Panc1 (cell line): ENCODE results near the gene ABHD16B. TPM values are rescaled to one million over a fixed set of nuclear protein-coding genes. Genes with fewer than 3 reads are reported as not detected.

Source experiments
- ATAC-seq: fragments of 200-7000 bp; cut with Tn5 transposase; 2 replicates; pipeline ENCODE4 v1.9.1; 2020; ENCODE audit warnings: mild to moderate bottlenecking, moderate library complexity
- BruUV-seq: library from RNA; stranded (reverse); fragments of 400-500 nt; replicated peaks from 2 replicates; lab custom pipeline; 2021; lab: Mats Ljungman, UMichigan
- CTCF ChIA-PET: fragments of 300-600 bp; sonication (Branson Sonifier 250); formaldehyde crosslinking; loops from one replicate; lab custom pipeline; 2022; ENCODE audit warnings: antibody characterized with exemption; lab: Charles Lee
- POLR2A ChIA-PET: fragments of 300-600 bp; sonication (Branson Sonifier 250); formaldehyde crosslinking; loops from one replicate; lab custom pipeline; 2022; ENCODE audit warnings: antibody characterized with exemption; lab: Charles Lee
- DNase-seq: peaks from one replicate; pipeline ENCODE4 v3.0.0-alpha.2; 2010; ENCODE audit warnings: low read depth, low spot score
- H3K27ac ChIP-seq: 2 replicates; pipeline ENCODE4 v1.5.1; 2011; ENCODE audit warnings: mild to moderate bottlenecking, low read length, inconsistent platforms
- H3K27me3 ChIP-seq: fragments of 200-500 bp; sonication (Bioruptor generic); 2 replicates; pipeline ENCODE4 v1.6.0; 2014; ENCODE audit warnings: low read length, inconsistent platforms; ENCODE audit not compliant: control insufficient read depth, insufficient read depth
- H3K36me3 ChIP-seq: fragments of 200-500 bp; sonication (Bioruptor generic); 2 replicates; pipeline ENCODE4 v1.5.1; 2014; ENCODE audit warnings: inconsistent platforms, mild to moderate bottlenecking, low read length, moderate library complexity; ENCODE audit not compliant: control insufficient read depth, insufficient read depth
- H3K4me1 ChIP-seq: 2 replicates; pipeline ENCODE4 v1.5.1; 2011; ENCODE audit warnings: inconsistent platforms, mild to moderate bottlenecking, low read length, moderate library complexity; ENCODE audit not compliant: control insufficient read depth, insufficient read depth
- H3K4me3 ChIP-seq, 2 experiments: 2 replicates each; pipeline ENCODE4 v1.5.1; 2011 to 2012; ENCODE audit warnings: low read depth in 2 of 2, low read length in 2 of 2, mild to moderate bottlenecking in 2 of 2, inconsistent platforms in 1 of 2, moderate library complexity in 1 of 2
- H3K9me3 ChIP-seq: fragments of 200-500 bp; sonication (Bioruptor generic); 2 replicates; pipeline ENCODE4 v1.5.1; 2014; ENCODE audit warnings: low read depth, mild to moderate bottlenecking, inconsistent platforms, low read length, moderate library complexity; ENCODE audit not compliant: control insufficient read depth, insufficient read depth
- POLR2AphosphoS5 ChIP-seq: IDR thresholded peaks from 2 replicates; pipeline ENCODE4 v1.6.1; 2012; ENCODE audit warnings: mild to moderate bottlenecking, low read depth, low read length, moderate library complexity
- SIN3A ChIP-seq: IDR thresholded peaks from 2 replicates; pipeline ENCODE4 v1.6.1; 2012; ENCODE audit warnings: low read depth, mild to moderate bottlenecking, low read length, moderate library complexity, borderline replicate concordance; ENCODE audit not compliant: insufficient read depth
- TCF7L2 ChIP-seq: IDR thresholded peaks from 2 replicates; pipeline ENCODE4 v1.6.1; 2011; ENCODE audit warnings: mild to moderate bottlenecking, low read depth, low read length, inconsistent platforms
- in situ Hi-C: cut with HindIII; loops from 2 replicates; pipeline ENCODE4 v1.10.0; 2016; ENCODE audit warnings: low sequenced_read_pairs, low pct_unique_long_range_greater_than_20kb
- intact Hi-C: fragments of 100-400 bp; cut with micrococcal nuclease; formaldehyde crosslinking; loops from one replicate; pipeline ENCODE4 v1.10.0; 2022; ENCODE audit not compliant: unreplicated experiment
- total RNA-seq: library from RNA; stranded (reverse); gene quantifications from one replicate; pipeline ENCODE4 v1.2.1, GENCODE V29; 2021; ENCODE audit not compliant: unreplicated experiment
- TF ChIP-seq, protein P1 (sequence below): fragments of 450-650 bp; IDR thresholded peaks from 2 replicates; pipeline ENCODE4 v1.5.1; 2017; ENCODE audit warnings: mild to moderate bottlenecking
- TF ChIP-seq, protein P2 (sequence below), 2 experiments: IDR thresholded peaks; 2 replicates each; pipeline ENCODE4 v1.6.1; 2011 to 2012; ENCODE audit warnings: low read depth in 2 of 2, control low read depth in 1 of 2, low read length in 1 of 2, mild to moderate bottlenecking in 1 of 2, moderate library complexity in 1 of 2; ENCODE audit not compliant: insufficient read depth in 1 of 2

Gene ABHD16B
- total RNA-seq, 1 experiment from 2014 or later, result not detected

DNA sequence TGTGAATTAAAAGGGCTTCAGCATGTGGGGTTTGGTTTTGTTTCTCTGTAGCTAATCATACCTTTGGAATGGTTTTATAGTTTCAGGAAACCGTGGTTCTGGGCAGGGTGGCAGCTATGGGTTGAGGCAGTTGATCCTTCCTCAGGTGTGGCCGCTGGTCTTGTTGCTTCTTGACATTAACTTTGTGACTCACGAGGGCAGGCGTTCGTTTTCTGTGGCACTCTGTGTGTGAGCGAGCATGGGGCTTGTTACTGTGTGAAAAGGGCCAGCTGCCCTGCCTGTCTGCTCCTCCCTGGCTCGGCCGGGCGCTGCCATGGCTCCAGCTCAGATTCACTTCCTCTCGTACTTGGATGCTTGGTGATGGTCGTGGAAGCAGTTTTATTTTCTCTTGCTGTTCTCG, 49.9 kb downstream of the ABHD16B start:
- Histone ChIP-seq H3K4me3 (no peak overlapping the region), H3K4me1 (peaks cover 31% of the 10 kb centered on the region), H3K27ac (peak overlapping the region; percentile 70), H3K27me3 (no peaks in the 10 kb centered on the region), H3K36me3 (no peaks in the 10 kb centered on the region), H3K9me3 (no peaks in the 10 kb centered on the region)
- no peak for DNase-seq
- no peak for TF ChIP-seq POLR2AphosphoS5
- TF ChIP-seq TCF7L2, result no peak
- TF ChIP-seq SIN3A, result no peak
- TF ChIP-seq, protein P1, sequence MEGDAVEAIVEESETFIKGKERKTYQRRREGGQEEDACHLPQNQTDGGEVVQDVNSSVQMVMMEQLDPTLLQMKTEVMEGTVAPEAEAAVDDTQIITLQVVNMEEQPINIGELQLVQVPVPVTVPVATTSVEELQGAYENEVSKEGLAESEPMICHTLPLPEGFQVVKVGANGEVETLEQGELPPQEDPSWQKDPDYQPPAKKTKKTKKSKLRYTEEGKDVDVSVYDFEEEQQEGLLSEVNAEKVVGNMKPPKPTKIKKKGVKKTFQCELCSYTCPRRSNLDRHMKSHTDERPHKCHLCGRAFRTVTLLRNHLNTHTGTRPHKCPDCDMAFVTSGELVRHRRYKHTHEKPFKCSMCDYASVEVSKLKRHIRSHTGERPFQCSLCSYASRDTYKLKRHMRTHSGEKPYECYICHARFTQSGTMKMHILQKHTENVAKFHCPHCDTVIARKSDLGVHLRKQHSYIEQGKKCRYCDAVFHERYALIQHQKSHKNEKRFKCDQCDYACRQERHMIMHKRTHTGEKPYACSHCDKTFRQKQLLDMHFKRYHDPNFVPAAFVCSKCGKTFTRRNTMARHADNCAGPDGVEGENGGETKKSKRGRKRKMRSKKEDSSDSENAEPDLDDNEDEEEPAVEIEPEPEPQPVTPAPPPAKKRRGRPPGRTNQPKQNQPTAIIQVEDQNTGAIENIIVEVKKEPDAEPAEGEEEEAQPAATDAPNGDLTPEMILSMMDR, result no peak
- TF ChIP-seq, protein P2, sequence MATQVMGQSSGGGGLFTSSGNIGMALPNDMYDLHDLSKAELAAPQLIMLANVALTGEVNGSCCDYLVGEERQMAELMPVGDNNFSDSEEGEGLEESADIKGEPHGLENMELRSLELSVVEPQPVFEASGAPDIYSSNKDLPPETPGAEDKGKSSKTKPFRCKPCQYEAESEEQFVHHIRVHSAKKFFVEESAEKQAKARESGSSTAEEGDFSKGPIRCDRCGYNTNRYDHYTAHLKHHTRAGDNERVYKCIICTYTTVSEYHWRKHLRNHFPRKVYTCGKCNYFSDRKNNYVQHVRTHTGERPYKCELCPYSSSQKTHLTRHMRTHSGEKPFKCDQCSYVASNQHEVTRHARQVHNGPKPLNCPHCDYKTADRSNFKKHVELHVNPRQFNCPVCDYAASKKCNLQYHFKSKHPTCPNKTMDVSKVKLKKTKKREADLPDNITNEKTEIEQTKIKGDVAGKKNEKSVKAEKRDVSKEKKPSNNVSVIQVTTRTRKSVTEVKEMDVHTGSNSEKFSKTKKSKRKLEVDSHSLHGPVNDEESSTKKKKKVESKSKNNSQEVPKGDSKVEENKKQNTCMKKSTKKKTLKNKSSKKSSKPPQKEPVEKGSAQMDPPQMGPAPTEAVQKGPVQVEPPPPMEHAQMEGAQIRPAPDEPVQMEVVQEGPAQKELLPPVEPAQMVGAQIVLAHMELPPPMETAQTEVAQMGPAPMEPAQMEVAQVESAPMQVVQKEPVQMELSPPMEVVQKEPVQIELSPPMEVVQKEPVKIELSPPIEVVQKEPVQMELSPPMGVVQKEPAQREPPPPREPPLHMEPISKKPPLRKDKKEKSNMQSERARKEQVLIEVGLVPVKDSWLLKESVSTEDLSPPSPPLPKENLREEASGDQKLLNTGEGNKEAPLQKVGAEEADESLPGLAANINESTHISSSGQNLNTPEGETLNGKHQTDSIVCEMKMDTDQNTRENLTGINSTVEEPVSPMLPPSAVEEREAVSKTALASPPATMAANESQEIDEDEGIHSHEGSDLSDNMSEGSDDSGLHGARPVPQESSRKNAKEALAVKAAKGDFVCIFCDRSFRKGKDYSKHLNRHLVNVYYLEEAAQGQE (IDR thresholded peaks at IDR 0.05; ENCODE audit: insufficient read depth in 1 of 2, low read depth in 2 of 2, low read length in 1 of 2), result no peak
- no TSS peak for BruUV-seq
- ChIA-PET CTCF (no interaction called here), POLR2A (interaction anchor here (0.6 kb wide), 1 partner anchor 373 kb away, joined by 5 read pairs; no protein-coding TSS in a partner anchor)
- in situ Hi-C loops (no loop called here), intact Hi-C loops (no loop called here)
- peak; percentile 41; the same call in 1 of the 2 replicates for ATAC-seq

Other genes starting within 250 kb of the ABHD16B start
- 13.1 TPM for gene GMEB2, start 234.4 kb upstream of the ABHD16B start, total RNA-seq
- gene STMN3, start 208.1 kb upstream of the ABHD16B start, total RNA-seq, result 42.7 TPM
- 26.1 TPM for gene RTEL1, start 203.2 kb upstream of the ABHD16B start, total RNA-seq
- not detected for gene TNFRSF6B, start 164.8 kb upstream of the ABHD16B start, total RNA-seq
- gene ARFRP1, start 153.5 kb upstream of the ABHD16B start, total RNA-seq, result 57.9 TPM
- gene ZGPAT, start 153.5 kb upstream of the ABHD16B start, total RNA-seq, result 35.8 TPM
- gene LIME1, start 124.8 kb upstream of the ABHD16B start, total RNA-seq, result 15.2 TPM
- 166 TPM for gene SLC2A4RG, start 121.7 kb upstream of the ABHD16B start, total RNA-seq
- gene ZBTB46, start 30.2 kb upstream of the ABHD16B start, total RNA-seq, result 15.2 TPM
- 113 TPM for gene TPD52L2, start 3.8 kb downstream of the ABHD16B start, total RNA-seq
- 59.5 TPM for gene DNAJC5, start 33.6 kb downstream of the ABHD16B start, total RNA-seq
- 47.4 TPM for gene UCKL1, start 94.9 kb downstream of the ABHD16B start, total RNA-seq
- 17.9 TPM for gene ZNF512B, start 108.4 kb downstream of the ABHD16B start, total RNA-seq
- 8.8 TPM for gene SAMD10, start 118.1 kb downstream of the ABHD16B start, total RNA-seq
- 88.4 TPM for gene PRPF6, start 119.6 kb downstream of the ABHD16B start, total RNA-seq
- gene C20orf204, start 174.7 kb downstream of the ABHD16B start, total RNA-seq, result 1.9 TPM
- 18.7 TPM for gene SOX18, start 188.1 kb downstream of the ABHD16B start, total RNA-seq
- 38.5 TPM for gene TCEA2, start 201.7 kb downstream of the ABHD16B start, total RNA-seq
- gene RGS19, start 218.0 kb downstream of the ABHD16B start, total RNA-seq, result 32.0 TPM
- gene OPRL1, start 218.6 kb downstream of the ABHD16B start, total RNA-seq, result 3.9 TPM
- 0.67 TPM for gene LKAAEAR1, start 222.9 kb downstream of the ABHD16B start, total RNA-seq
- gene NPBWR2, start 246.1 kb downstream of the ABHD16B start, total RNA-seq, result not detected